Endothelial cell of umbilical vein (primary cell): ENCODE results near the gene HTRA1.

Experiments used
- POLR2A ChIP-seq: IDR thresholded peaks from 2 replicates; pipeline ENCODE4 v1.6.1; 2012; ENCODE audit warnings: low read depth, mild to moderate bottlenecking, control low read depth, low read length
- TF ChIP-seq, protein P1 (sequence below), 2 donors: IDR thresholded peaks; 1 replicate in 1 of 2; 2 replicates in 1 of 2; pipeline ENCODE4 v1.5.1; 2011; ENCODE audit warnings: low read length in 2 of 2, mild to moderate bottlenecking in 2 of 2, moderate library complexity in 2 of 2, control low read depth in 1 of 2, inconsistent platforms in 1 of 2, low read depth in 1 of 2; ENCODE audit not compliant: insufficient read depth in 1 of 2; ENCODE audit errors: extremely low read depth in 1 of 2
- TF ChIP-seq, protein P2 (sequence below): IDR thresholded peaks from 2 replicates; pipeline ENCODE4 v1.6.1; 2011; ENCODE audit not compliant: insufficient read depth, insufficient read length

DNA sequence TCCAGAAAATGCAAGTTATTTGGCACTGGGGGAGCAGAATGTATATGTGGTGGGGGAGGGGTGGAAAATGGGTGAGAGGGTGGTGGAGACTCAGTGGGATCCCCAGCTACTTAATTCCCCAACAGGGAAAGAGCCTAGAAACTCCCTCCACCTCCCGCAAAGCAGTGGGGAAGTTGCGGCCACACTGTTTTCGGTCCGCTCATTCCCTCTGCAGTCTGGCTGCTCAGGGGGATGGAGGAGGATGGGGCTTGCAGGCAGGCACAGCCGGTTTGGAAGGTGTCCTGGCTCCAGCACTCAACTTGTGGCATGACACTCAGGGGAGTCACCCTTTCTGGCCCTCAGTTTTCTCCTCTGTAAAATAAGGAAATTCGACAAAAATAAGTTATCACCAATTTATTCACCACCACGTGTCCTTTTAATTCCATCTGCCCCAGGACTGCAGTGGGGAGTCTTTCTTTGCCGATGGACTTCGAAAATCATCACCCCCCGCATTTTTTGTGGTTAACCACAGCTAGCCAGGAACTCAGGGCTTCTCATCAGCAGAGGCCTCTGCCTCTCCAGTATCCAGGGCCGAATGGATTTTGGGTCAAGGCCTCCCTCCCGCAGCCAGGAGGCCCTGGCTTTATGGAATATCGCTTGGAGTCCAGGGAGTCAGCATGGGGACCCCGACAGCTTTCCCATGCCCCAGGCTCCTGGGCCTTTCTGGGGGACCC, 1.6 kb upstream of the HTRA1 start:
- no peak for TF ChIP-seq POLR2A
- TF ChIP-seq, protein P1, sequence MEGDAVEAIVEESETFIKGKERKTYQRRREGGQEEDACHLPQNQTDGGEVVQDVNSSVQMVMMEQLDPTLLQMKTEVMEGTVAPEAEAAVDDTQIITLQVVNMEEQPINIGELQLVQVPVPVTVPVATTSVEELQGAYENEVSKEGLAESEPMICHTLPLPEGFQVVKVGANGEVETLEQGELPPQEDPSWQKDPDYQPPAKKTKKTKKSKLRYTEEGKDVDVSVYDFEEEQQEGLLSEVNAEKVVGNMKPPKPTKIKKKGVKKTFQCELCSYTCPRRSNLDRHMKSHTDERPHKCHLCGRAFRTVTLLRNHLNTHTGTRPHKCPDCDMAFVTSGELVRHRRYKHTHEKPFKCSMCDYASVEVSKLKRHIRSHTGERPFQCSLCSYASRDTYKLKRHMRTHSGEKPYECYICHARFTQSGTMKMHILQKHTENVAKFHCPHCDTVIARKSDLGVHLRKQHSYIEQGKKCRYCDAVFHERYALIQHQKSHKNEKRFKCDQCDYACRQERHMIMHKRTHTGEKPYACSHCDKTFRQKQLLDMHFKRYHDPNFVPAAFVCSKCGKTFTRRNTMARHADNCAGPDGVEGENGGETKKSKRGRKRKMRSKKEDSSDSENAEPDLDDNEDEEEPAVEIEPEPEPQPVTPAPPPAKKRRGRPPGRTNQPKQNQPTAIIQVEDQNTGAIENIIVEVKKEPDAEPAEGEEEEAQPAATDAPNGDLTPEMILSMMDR (IDR thresholded peaks at IDR 0.05; ENCODE audit: extremely low read depth in 1 of 2, insufficient read depth in 1 of 2, low read depth in 1 of 2, low read length in 2 of 2) = no peak
- TF ChIP-seq, protein P2, sequence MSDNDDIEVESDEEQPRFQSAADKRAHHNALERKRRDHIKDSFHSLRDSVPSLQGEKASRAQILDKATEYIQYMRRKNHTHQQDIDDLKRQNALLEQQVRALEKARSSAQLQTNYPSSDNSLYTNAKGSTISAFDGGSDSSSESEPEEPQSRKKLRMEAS = no peak
